ENCODE results near the gene YES1. TPM values are rescaled to one million over a fixed set of nuclear protein-coding genes. Genes with fewer than 3 reads are reported as not detected.

YES1 gene
- total RNA-seq, 1 donor from 2014 or later: 12.8 TPM

GRCh38 chr18:825891-826585 lies 14.0 kb upstream of the YES1 start:
- intact Hi-C loops (cut with micrococcal nuclease): no loop called here

DNA sequence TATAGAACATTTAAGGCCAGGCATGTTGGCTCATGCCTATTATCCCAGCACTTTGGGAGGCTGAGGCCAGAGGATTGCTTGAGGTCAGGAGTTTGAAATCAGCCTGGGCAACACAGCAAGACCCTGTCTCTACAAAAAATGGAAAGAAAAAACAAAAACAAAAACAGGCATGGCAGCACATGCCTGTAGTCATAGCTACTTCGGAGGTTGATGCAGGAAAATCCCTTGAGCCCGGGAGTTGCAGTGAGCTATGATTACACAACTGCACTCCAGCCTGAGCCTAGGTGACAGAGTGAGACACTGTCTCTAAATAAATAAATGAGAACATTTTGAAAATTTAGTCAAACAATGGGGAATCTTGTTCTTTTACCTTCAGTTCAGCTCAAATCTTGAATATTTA lies 12.1 kb upstream of the YES1 start:
- intact Hi-C loops (cut with micrococcal nuclease): no loop called here

DNA sequence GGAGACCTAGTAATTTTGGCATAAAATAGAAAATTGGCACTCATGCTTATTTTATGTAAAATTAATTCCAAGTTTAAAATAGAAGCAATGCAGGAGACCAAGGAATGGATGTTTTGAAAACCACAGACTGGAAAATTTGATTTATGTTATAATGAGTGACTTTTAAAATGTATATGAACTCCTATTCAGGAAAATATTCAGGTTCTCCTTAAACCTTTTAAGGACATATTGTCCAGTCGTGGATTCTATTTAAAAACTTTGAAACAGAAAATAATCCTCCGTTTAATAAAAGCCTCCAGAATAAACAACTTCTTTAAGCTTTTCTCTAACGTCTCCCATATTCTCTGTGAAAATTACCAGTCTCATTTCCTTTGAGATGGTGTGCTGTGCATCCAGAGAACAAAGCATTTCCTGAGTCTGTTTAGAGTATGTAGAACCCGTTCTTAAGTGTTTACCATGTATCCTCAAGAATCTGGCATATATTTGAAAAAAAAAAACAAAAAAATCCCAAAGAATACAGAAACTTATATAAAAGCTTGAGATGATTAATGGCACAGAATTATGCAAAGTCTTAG lies 8.6 kb upstream of the YES1 start:
- intact Hi-C loops (cut with micrococcal nuclease): no loop called here

DNA sequence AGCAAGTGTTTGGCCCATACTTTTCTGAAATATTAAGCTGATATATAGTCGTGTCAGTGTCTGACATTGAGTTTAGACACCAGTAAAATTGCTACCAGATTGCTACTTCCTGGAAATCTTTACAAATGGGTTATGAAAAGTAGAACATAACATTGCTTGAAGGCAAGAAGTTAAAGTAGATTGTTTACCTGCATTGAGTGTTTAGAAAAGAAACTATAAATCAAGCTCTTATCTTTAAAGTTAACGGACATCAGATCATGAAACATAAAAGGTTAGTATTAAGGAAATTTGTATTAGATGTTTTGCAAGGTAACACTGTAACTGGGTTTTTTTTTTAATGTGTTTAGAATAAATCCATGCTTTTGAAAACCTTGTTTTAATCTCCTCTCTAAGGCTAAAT lies 4.8 kb upstream of the YES1 start:
- intact Hi-C loops (cut with micrococcal nuclease): no loop called here

GRCh38 chr18:816088-816653 lies 4.1 kb upstream of the YES1 start:
- intact Hi-C loops (cut with micrococcal nuclease): no loop called here

GRCh38 chr18:815353-815752 lies 3.3 kb upstream of the YES1 start:
- intact Hi-C loops (cut with micrococcal nuclease): no loop called here

DNA sequence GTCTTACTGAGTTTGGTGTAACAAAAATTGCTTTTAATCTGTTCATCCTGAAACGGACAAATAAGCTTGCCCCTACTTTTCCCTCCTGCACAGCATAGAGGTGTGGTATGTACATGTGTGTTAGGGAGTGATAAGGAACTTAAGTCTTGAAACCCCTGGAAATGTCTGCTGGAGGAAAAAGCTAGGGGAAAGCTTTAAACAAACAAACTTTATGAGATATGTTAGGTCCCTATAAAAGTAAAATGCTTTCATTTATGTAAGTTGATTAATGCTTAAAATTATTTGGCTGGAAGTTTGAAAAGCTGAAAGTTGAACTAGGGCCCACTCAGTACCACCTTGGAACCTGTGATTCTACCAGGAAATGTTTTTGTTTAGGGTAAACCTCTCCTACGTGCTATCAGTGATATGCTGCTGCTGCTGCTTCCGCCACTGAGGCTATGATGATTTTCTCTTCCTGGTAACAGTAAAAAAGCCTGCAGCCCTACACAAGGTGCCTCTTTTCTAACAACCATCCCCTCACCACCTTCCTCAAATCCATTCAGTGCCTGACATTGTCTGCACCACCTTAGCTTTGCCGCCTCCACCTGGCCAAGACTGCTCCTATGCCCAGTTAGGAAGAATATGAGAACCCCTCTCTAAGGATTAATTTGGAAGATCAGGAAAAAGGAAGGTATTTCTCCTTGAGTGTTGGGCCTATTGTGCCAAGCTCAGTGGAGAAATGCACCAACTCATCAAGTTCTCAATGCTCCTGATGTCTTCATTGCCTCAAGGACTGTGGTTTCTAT lies 2.5 kb upstream of the YES1 start:
- intact Hi-C loops (cut with micrococcal nuclease): loop anchor here (5.0 kb wide), 1 partner anchor 1843 kb away; the partner anchor contains the start of gene SMCHD1

GRCh38 chr18:813172-814071 lies 1.4 kb upstream of the YES1 start:
- intact Hi-C loops (cut with micrococcal nuclease): loop anchor here (1.0 to 5.0 kb wide), 9 partner anchors 8 to 1844 kb away; partner anchors contain the start of genes ENOSF1, SMCHD1, THOC1 and USP14

DNA sequence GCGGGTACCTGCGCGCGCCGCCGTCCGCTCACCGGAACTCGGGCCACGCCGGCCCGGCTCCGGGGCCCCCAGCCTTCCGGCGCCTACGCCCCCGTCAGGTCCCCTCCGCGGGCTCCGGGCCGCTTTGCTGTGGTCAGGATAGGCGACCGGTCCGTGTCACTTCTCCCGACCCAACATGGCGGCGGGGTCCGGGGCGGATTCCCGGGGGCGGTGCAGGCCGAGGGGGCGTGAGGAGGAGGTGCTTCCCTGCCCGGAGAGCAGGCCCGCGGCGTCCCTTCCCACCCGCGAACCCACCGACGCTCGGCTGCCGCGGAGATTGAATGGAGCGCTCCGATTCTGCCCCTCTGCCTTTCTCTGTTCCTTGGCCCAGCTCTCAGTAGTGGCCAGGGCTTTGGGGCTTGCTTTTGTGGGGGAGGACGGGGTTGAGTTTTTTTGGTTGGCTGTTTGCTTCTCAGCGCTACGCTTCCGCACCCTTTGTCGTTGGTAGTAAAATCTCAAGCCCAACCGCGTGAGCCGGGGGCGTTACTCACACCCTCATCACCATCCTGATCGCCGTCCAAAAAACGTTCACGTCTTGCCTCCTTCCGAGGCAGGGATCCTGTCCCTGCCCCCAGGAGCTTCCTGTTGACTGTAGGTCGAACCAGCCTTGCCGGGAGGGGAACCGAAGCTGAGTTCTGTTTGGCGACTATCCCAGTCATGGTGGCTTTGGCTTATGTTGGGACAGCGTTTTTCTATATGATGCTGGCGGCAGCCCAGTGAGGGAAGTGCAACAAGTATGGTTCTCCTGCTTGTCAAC lies 532 bp upstream of the YES1 start:
- intact Hi-C loops (cut with micrococcal nuclease): loop anchor here (1.0 to 5.0 kb wide), 10 partner anchors 7 to 1845 kb away; partner anchors contain the start of genes ENOSF1, SMCHD1, THOC1 and USP14

- intact Hi-C loops (cut with micrococcal nuclease): loop anchor here (5.0 kb wide), 1 partner anchor 1846 kb away; the partner anchor contains the start of gene SMCHD1
These were observed 705 bp downstream of the YES1 start for GRCh38 chr18:811182-811891.

DNA sequence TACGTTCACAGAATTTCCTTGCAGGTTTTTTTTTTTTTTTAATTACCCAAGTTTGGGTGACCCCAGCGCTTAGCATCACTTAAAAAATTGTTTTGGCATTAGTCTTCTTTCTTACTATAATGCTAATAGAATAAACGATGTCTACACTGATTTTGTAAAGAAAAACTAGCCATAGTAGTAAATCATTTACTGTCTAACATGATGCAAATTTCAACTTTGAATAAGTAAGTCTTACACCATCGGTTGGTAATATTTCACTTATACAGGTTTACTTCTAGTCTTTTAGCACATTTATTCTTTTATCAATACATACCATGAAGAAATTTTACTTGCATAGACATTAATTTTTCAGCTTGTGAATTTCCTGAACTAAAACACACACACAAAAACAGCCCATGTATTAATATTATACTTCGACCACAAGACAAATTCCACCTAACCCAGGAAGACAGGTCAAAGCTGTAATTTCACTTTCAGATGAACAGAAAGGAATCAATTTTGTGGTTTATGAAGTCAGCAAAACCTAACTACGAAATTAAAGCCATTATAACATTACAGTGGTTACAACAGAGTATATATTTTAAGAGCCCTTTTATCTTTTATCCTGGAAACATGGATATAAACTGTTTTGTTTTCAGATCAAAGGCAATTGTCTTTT lies 1.9 kb downstream of the YES1 start:
- intact Hi-C loops (cut with micrococcal nuclease): loop anchor here (5.0 kb wide), 2 partner anchors 58 to 1847 kb away; partner anchors contain the start of gene SMCHD1

DNA sequence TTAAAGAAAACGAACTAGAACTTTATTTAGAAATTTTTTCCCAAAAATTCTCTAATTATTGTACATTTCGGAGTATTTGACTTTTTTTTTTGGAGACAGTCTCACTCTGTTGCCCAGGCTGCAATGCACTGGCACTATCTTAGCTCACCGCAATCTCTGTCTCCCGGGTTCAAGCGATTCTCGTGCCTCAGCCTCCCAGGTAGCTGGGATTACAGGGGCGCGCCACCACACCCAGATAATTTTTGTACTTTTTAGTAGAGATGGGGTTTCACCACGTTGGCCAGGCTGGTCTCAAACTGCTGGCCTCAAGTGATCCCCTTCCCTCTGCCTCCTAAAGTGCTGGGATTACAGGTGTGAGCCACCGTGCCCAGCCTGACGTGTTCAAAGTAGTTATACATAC lies 2.8 kb downstream of the YES1 start:
- intact Hi-C loops (cut with micrococcal nuclease): loop anchor here (5.0 kb wide), 1 partner anchor 57 kb away; no protein-coding TSS in a partner anchor

GRCh38 chr18:808502-808901 lies 3.5 kb downstream of the YES1 start:
- intact Hi-C loops (cut with micrococcal nuclease): loop anchor here (5.0 kb wide), 1 partner anchor 56 kb away; no protein-coding TSS in a partner anchor

- intact Hi-C loops (cut with micrococcal nuclease): loop anchor here (5.0 kb wide), 1 partner anchor 56 kb away; no protein-coding TSS in a partner anchor
These were observed 4.0 kb downstream of the YES1 start for GRCh38 chr18:808086-808485.

DNA sequence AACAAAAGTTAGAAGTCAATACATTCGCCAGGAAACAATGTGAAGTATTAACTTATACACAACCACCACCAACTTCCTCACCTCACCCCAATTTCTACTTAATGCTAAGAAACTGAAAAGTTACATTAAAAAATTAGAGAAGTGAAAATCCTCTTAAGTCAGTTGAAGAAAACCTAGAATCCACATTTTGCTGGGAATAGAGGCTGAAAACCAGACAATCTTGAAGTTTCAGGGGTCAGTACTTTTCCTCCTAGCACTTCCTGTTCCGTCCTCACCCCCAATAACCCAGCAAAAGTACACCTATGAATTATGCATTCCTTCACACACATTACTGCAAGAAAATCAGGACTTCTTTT lies 6.3 kb downstream of the YES1 start:
- intact Hi-C loops (cut with micrococcal nuclease): loop anchor here (1.0 to 5.0 kb wide), 3 partner anchors 8 to 53 kb away; no protein-coding TSS in a partner anchor

DNA sequence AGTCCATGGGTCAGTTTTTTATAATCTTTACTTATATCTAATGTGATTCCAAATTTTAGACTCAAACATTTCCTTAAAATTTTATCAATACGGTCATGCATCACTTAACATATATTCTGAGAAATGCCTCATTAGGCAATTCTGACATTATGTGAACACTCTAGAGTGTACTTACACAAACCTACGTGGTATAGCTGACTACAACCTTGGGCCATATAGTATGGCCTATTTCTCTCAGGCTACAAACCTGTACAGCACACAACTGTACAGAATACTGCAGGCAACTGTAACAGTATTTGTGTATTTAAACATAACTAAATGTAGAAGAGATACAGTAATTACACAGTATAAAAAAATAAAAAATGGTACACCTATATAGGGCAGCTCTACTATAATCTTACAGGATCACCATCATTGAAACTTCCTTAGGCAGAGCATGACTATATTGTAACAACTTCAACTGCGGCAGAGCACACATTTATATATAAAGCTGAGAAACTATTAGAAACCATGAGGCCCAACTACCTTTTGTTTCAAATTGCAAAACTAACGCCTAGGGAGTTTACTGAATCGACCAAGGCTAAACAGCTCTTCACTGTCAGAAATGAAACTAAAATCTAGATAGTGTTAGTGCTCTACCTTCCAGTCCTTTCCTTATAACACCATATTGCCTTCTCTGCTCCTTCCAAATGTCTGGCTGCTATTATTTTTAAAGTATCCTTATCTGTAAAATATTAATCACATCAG lies 6.9 kb downstream of the YES1 start:
- intact Hi-C loops (cut with micrococcal nuclease): loop anchor here (1.0 to 5.0 kb wide), 3 partner anchors 8 to 53 kb away; no protein-coding TSS in a partner anchor

GRCh38 chr18:801137-801536 lies 10.9 kb downstream of the YES1 start:
- intact Hi-C loops (cut with micrococcal nuclease): no loop called here

DNA sequence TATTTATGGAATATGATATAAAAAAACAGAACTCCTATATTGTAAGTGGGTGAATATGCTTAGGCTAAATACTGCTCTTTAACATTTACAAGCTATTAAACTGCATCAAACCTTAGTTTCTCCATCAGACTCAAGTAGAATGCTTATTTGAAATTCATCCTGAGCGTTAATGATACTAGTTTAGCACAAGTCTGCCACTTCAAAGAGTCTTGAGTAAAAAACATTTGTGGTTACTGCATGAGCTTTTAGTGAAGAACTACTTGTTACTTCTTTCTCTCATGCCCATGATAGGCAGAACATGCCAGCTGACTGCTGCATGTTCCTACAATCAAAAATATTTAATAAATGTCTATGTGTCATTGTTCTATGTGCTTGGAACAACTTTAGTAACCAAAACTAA lies 12.1 kb downstream of the YES1 start:
- intact Hi-C loops (cut with micrococcal nuclease): no loop called here

Measured in T-helper 1 cell treated with Interleukin-12 subunit alpha and Interleukin-12 subunit beta and Interleukin-4 antibody, amounts not matched to agents 30 ng/mL and 1 ng/mL, for 36 hours (primary cell).